GM18909 (cell line): ENCODE measurements around the gene RB1.
"Not testable (repeated sequence)": the region's sequence is repeated elsewhere in the genome, so short reads cannot be mapped to it uniquely, and the experiment has no call there.

Source experiments
- ATAC-seq: cut with Tn5 transposase; IDR thresholded peaks from one replicate; pipeline ENCODE4 v1.9.1; 2021; ENCODE audit warnings: mild to moderate bottlenecking; ENCODE audit not compliant: unreplicated experiment, poor library complexity

The RB1 gene

DNA sequence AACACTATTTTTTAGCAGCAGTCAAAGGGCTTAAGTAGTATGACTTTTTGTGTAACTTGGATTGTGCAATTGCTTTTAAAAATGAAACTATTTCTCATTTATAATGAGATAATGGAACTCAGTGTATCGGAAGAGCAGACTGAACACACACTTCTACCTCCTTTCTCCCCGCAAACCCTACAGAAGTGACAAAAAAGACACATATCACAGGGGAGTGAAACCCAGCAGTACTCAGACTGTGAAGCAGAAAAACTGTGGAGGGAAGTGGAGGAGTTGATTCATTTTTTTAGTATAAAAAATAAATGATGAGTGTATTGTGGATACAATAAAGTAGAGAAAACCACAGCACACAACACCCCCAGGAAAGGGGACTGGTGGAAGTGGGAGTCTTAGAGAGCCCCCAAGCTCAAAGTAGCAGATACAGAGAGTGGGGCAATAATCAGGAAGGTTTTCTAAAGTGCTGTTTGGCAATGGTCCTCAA, 99.6 kb downstream of the RB1 start:
- ATAC-seq, result peak; percentile 64

DNA sequence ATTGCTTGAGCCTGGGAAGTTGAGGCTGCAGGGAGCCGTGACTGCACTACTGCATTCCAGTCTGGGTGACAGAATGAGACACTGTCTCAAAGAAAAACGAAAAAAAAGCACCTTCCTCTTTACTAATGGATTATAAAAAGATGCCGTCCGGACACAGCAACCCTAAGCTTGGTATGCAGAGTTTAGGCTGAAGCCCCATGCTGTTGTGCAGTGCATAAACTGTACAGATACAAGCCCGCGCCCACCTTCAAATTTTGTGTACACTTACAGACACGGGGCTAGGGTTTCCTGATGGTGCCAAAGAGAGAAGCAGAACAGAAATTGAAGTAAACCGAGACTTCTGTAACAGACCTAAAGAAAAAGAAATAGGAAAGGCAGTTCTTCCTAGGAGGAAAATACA, 100.4 kb downstream of the RB1 start:
- ATAC-seq, result no peak

DNA sequence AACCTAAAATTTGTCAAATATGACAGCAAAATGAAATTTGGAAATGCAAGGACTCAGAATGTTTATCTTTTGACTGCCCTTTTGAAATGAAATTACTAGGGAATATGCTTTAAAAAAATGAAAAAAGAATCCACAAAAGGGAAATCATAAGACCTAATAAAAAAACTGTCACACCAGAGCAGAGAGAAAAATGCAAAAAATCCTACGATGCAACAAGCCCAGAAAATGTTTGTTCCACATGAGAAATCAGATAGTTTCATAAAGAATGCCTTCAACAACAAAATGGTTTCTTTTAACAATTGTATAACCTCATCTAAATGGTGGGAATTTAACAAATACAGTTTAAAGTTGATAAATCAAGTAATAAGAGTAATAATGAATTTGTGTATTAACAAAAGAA, 101.4 kb downstream of the RB1 start:
- ATAC-seq, result no peak

DNA sequence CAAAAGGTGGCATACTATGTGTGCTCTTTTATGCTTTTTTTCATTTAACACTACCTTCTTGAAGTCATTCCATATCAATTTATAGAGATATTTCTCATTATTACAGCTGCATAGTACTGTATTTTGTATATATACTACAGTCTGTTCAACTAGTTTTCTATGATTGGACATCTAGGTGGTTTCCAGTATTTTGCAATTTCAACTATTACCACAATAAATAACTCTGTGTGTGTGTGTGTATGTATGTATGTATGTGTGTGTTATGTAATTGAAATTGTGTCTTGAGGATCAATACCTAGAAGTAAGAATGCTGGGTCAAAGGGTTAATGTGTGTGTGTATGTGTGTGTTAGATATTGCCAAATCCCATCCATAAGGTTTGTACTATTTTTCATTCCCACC, 102.3 kb downstream of the RB1 start:
- no peak for ATAC-seq

DNA sequence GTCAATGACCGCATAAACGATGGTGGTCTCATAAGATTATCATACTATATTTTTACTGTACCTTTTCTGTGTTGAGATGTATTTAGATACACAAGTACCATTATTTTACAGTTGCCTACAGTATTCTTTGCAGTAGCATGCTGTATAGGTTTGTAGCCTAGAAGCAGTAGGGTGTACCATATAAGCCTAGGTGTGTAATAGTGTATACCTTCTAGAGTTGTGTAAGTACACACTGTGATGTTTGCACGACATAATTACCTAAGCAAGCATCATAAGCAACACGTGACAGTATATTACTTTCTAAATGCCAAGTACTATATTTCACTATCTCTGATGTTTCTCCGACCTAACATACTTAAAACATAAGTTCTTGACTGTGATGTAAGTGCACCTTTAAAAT, 106.6 kb downstream of the RB1 start:
- no peak for ATAC-seq

DNA sequence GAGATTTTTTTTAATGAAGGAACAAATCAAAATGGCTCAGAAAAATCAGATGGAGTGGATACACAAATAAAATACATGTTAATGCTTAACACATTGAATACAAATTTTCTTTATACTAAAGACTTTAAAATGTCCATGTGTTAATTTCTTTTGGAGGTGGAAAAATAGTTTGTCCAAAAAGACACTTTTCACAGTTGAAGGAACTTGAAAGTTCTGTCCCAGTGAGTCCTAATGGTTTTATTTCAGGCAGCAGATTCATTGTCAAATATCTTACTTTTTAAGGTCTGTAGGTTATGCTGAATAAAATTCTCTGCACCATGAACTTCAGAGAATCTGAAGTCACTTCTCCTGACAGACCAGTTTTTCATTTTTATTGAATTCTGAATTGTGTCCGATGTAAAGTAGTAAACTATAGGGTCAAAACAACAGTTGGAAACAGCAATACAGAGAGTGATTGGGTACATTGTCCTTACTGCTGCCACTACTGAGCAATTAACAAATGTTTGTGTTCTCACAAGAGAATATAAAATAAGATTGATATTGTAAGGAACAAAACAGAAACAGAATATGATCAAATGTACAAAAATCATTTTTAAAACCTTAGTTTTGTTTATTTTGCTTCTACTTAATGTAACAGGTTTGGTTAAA, 107.7 kb downstream of the RB1 start:
- ATAC-seq, result no peak

DNA sequence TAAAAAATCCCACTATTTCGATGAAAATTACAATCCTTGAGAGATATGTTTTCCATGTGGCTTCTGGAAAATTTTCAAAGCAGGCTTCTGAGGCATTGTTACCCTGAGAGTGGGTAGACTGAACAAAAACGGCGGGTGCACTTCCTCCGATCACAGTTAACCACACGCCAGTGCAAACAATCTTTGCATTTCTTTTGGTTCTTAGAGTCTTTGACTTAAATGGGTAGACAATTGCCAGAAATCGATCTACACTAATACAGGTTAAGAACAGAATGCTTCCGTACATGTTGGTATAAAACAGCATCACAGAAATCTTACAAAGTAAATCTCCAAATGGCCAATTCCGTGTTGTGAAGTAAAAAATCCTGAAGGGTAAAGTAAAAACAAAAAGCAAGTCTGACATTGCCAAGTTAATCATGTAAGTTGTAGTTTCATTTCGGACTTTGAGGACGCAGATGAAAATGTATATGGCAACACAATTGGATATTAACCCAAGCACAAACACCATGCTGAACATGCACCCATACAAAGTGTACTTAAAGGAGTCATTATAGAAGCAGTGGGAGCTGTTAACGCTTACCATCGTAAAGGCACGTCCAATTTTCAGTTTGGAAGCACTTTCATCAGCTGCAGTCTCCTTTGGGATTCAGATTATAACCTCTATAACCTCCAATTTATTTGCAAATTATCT, 108.4 kb downstream of the RB1 start:
- ATAC-seq, result no peak

DNA sequence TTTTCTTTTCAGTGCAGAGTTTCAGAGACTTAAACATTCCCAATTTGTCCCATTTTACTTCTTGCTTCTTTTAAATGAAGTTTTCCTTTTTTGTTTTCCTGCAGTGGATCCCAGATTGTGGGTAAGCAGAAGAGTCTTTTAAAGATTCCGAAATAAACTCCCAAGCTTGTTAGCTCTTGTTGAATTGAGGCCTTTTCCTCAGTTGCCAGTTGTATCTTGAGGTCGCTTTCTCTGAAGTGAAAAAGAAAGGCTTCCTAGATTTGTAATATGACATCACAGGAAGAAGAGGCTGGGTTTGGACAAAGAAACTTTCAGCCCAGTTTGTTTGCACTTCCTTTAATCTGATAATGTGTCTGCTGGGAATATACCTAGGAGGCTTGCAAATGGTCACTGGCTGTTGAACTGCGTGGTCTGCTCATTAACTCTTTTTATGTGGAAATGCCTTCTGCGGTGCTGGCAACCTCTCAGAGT, 109.4 kb downstream of the RB1 start, which contains the start of gene LPAR6:
Gene LPAR6, minus strand, starts transcription at position 233 of the 471 bp plus-strand sequence. CDS start 690 bp downstream, outside the sequence.
- no peak for ATAC-seq

DNA sequence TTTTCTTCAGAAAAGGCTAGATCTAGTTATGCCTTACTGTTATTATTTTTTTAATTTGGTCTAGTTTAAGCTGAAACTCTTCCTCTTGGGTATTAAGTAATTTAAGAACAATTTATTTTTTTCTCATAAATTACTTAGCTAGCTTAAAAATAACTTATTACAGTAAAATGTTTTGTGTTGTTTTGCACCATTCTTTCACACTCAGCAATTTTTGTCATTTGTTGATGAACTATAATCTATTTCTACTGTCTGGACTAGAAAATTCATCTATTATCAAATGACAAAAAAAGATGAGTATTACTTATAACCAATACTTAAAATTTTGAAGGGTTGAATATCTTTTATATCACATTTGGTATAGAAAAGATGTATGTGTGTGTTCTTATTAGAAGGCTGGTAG, 111.0 kb downstream of the RB1 start:
- no peak for ATAC-seq

DNA sequence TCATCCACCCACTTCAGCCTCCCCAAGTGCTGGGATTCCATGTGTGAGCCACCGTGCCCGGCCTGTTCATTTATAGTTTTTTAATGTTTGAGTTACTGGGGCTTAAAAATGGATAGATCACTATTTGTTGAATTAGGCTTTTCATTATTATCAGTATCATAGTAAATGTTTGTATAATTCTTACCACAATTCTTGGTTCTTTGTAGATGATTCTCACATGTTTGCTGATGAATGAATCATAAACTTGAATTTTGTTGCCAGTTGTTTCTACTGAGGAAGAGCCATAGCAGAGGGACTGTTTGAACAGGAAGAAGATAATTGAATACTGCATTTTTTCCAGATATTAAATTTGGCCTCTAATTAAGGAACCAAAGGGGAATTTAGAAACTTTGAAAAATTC, 112.0 kb downstream of the RB1 start:
- no peak for ATAC-seq

DNA sequence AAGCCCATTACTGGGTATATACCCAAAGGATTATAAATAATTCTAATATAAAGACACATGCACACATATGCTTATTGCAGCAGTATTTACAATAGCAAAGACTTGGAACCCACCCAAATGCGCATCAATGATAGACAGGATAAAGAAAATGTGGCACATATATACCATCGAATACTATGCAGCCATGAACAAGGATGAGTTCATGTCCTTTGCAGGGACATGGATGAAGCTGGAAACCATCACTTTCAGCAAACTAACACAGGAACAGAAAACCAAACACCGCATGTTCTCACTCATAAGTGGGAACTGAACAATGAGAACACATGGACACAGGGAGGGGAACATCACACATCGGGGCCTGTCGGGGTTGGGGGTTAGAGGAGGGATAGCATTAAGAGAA, 118.5 kb downstream of the RB1 start:
- not testable (repeated sequence) for ATAC-seq

DNA sequence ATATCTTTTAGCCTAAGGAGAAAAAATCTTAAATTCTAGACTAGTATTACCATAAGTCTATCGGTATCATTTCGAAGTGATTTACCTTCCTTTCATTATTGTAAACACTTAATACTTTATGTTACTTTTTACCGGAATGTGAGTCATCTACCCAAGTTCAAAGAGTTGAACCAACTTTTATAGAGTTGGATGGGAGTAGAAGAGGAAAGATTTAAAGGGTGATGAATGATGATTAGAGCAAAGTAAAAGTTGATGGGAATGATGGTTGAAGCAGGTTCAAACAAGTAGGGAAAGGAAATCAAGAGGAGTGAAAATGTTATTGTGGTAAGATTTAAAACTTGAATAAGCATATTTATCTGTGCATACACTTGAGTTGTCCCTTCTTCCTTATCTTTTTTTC, 120.7 kb downstream of the RB1 start:
- ATAC-seq, result no peak

DNA sequence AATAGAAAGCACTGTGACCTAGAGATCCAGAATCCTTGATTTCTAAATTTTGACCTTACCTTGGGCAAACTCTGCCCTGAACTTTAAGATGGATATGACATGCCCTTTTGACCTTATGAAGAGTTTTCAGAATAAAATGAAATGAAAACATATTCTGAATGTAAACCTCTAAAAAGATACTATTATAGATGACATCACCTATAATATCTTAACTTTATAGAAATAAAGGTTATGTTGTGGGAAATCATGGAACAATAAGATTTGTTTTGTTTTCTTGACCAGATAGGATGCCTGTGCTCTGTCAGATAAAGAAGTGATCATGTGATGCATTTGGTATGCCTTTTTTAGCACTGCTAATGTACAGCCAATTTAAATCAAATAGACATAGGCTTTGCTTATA, 122.5 kb downstream of the RB1 start:
- no peak for ATAC-seq

DNA sequence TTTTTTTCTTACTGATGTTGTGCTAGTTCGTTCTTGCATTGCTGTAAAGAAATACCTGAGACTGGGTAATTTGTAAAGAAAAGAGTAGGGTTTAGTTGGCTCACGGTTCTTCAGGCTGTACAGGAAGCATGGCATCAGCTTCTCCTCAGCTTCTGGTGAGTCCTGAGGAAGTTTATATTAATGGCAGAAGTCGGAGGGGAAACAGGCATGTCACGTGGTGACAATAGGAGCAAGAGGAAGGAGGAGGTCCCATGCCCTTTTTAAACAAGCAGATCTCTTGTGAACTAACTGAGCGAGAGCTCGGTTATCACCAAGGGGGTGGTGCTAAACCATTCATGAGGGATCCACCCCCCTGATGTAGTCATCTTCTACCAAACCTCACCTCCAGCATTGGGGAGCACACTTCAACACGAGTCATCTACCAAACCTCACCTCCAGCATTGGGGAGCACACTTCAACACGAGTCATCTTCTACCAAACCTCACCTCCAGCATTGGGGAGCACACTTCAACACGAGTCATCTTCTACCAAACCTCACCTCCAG, 123.3 kb downstream of the RB1 start:
- ATAC-seq, result not testable (repeated sequence)

DNA sequence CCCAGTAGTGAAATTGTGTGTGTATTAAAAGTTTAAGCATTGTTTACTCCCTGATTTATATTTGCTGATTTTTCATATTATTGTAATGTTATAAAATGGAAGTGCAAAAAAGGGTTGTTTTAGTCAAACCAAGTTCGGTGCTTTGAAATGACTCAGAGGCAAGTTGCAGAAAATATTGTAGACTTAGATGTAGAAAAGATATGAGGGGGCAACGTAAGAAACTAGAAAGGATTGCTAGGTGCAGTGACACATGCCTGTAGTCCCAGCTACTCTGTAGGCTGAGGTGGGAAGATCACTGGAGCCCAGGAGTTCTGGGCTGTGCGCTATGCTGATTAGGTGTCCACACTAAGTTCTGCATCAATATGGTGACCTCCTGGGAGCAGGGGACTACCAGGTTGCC, 125.5 kb downstream of the RB1 start:
- no peak for ATAC-seq

DNA sequence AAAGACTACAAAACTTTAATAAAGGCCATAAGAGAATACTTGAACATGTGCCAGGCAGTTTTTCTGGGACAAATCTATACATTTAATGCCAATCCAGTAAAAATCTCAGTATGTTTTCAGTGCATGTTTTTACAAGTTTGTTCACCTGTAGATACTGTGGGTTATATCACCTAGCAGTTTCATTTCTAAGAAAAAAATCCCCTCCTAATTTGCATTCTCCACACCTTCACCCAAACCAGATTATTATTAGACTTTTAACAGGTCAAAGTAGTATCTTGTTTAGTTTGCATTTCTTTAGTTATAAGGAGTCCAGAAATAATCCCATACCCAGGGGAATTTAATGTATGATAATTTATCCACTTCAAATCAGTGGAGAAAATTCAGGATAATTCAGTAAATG, 126.3 kb downstream of the RB1 start:
- no peak for ATAC-seq

DNA sequence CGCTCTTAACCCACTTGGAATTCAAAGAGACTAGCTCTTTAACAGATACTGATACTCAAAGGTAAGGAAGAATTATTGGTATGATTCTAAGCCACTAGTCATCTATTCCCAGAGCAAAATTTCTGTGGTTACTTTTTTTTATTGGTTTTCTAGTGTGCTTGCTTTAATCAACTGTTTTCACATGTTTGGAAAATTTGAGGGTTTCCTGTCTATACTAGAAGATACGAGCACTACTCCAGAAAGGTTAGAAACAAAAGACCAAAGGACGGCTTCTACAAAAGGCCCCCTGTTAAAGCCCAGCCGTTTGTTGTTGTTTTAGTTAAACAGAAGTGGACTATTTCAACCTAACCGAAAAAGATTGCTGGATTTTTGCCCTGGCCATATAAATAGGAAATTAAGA, 127.9 kb downstream of the RB1 start:
- no peak for ATAC-seq

DNA sequence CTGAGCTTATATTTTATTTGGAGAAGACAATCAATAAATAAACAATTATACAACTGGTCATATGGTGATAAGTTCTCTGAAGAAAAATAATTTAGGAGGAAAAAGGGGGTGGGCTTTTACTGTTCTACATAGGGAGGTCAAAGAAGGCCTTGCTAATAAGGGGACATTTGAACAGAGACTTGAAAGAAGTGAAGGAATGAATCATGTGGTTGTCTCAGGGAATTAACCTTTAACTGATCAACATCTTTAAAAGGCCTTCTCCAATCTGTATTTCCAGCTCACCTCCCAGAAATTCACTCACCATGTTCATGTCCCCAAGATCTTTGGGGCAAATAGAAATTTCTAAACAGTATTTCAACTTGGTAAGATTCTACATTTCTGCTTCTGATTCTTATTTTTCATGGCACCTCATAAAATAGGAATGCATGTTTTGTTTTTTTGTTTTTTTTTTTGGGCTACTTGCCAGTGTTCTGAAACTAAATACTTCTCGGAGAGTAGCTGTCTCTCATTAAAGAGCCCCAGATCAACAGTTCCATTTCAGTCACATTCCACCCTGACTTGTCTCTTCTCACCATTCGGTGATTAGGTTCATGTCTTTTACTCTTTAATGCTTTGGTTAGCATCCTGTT, 128.6 kb downstream of the RB1 start:
- no peak for ATAC-seq

DNA sequence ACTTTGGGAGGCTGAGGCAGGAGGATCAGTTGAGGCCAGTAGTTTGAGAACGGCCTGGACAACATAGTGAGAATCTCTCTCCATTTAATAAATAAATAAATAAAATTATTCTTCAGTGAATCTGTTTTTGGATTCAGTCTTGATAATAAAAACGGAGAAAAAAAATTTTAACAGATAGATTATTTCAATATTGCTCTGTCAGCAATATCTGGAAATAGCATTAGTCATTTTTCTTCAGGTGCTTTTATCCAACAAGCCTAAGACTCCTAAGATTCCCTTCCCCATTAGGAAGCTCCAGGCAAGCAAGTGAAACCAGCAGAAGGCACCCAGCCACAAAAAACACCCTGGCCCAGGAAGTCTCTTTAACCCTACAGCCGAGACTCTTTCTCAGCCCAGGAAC, 130.6 kb downstream of the RB1 start:
- ATAC-seq, result no peak

DNA sequence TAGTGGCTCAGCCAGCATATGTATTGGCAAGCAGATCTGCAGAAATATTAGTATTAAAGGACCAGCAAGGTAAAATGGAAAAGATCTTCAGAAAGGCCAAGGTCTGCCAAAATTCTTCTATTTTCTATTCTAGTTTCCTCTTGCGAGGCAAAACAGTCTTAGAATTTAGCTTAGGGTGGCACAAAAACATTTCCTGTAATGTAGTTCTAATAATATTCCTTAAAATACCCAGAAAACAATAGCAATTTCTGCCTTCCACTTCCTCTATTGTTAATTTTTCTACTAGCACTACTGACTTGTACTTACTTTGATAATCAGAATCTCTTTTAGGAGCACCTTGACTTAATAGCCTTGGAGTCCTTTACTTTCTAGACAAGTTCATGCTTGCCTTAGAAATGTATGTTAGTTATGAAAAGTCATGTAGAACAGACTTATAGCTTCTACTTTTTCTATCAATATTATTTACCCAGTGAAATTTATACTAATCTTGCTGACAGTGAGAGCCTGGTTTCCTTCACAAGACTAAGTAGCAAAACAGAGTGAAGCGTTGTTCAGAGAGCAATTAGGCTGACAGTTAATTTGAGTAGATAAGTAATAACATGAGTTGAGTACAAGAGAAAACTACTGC, 133.2 kb downstream of the RB1 start:
- ATAC-seq, result no peak

DNA sequence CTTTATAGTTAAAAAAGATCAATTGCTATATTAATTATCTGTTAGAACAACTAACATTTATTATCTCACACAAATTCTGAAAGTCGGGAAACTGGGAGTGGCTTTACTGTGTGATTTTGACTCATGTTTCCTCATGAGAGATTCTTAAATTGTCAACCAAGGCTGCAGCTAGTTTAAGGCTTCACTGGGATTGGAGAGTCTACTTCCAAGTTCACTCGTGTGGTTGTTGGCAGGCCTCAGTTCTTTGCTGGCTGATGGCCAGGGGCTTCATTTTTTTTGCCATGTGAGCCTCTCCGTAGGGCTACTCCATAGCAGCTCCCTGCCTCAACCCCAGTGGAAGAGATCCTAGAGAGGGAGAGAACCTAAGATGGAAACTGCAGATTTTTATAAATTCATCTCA, 133.8 kb downstream of the RB1 start:
- no peak for ATAC-seq
